Measurements from ENCODE around the gene SGPP2. TPM values are rescaled to one million over a fixed set of nuclear protein-coding genes. Genes with fewer than 3 reads are reported as not detected.

Gene SGPP2, protein sequence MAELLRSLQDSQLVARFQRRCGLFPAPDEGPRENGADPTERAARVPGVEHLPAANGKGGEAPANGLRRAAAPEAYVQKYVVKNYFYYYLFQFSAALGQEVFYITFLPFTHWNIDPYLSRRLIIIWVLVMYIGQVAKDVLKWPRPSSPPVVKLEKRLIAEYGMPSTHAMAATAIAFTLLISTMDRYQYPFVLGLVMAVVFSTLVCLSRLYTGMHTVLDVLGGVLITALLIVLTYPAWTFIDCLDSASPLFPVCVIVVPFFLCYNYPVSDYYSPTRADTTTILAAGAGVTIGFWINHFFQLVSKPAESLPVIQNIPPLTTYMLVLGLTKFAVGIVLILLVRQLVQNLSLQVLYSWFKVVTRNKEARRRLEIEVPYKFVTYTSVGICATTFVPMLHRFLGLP
- 10 to 100 TPM; 27.3 to 65.6 (median 49.0) TPM for total RNA-seq

GRCh38 chr2:222424276-222424728 is at the start of gene SGPP2:
Gene SGPP2 (plus strand): TSS chr2:222424543. CDS start chr2:222424603, 60 bp downstream.
- peaks cover 38% of the 10 kb centered on the region for H3K27me3 ChIP-seq

DNA sequence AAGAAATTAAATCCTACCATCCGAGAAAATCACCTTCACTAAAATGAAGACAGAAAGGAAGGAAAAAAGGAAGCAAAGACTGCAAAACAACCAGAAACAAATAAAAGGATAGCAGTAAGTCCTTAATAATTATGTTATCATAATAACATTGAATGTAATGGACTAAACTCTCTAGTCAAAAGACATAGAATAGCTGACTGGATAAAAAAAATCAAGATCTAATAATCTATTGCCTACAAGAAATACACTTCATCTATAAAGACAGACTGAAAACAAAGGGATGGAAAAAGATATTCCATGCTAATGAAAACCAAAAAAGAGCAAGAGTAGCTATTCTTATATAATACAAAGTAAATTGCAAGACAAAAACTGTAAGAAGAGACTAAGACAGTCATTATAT is 48.5 kb upstream of the SGPP2 start:
- WGBS, result 88% methylated on average over 1 of the region's 1 CpG

More at GRCh38 chr2:222424276-222424728, at the start of gene SGPP2:
- no peaks in the 10 kb centered on the region for H3K36me3 ChIP-seq
- no peak for DNase-seq (ENCODE audit: low spot score in 2 of 2)
- H3K9me3 ChIP-seq, result no peaks in the 10 kb centered on the region
- peaks cover 30% of the 10 kb centered on the region for H3K4me1 ChIP-seq
- peak within 1 kb of the TSS; percentile 87 for H3K27ac ChIP-seq
- peak within 1 kb of the TSS; percentile 67 for H3K4me3 ChIP-seq
- TF ChIP-seq CTCF (IDR thresholded peaks at IDR 0.05) (no peak), EP300 (IDR thresholded peaks at IDR 0.05) (no peak), POLR2A (IDR thresholded peaks at IDR 0.05) (no peak), POLR2AphosphoS5 (IDR thresholded peaks at IDR 0.05) (no peak)
- 9% methylated on average over 17 of the region's 61 CpGs for WGBS

GRCh38 chr2:222380456-222380855 is 43.9 kb upstream of the SGPP2 start:
- no peak for TF ChIP-seq POLR2AphosphoS5 (IDR thresholded peaks at IDR 0.05)
- no peak for TF ChIP-seq CTCF (IDR thresholded peaks at IDR 0.05)
- TF ChIP-seq POLR2A (IDR thresholded peaks at IDR 0.05), result no peak
- no peak overlapping the region for H3K27ac ChIP-seq
- H3K36me3 ChIP-seq, result no peaks in the 10 kb centered on the region
- 90% methylated on average over 2 of the region's 2 CpGs for WGBS
- H3K9me3 ChIP-seq, result no peaks in the 10 kb centered on the region
- no peaks in the 10 kb centered on the region for H3K4me1 ChIP-seq
- no peak overlapping the region for H3K4me3 ChIP-seq
- DNase-seq (ENCODE audit: low spot score in 2 of 2), result no peak
- H3K27me3 ChIP-seq, result no peaks in the 10 kb centered on the region

More for the DNA sequence above, 48.5 kb upstream of the SGPP2 start:
- Histone ChIP-seq H3K27ac (no peak overlapping the region), H3K4me1 (no peaks in the 10 kb centered on the region), H3K4me3 (no peak overlapping the region), H3K9me3 (no peaks in the 10 kb centered on the region), H3K27me3 (no peaks in the 10 kb centered on the region), H3K36me3 (no peaks in the 10 kb centered on the region)
- TF ChIP-seq EP300 (IDR thresholded peaks at IDR 0.05), result no peak
- TF ChIP-seq CTCF (IDR thresholded peaks at IDR 0.05), result no peak
- no peak for TF ChIP-seq POLR2AphosphoS5 (IDR thresholded peaks at IDR 0.05)
- no peak for TF ChIP-seq POLR2A (IDR thresholded peaks at IDR 0.05)
- DNase-seq (ENCODE audit: low spot score in 2 of 2), result no peak

- 77% methylated on average over 3 of the region's 3 CpGs for WGBS
- DNase-seq (ENCODE audit: low spot score in 2 of 2), result no peak
- no peak overlapping the region for H3K4me3 ChIP-seq
- no peaks in the 10 kb centered on the region for H3K27me3 ChIP-seq
- H3K36me3 ChIP-seq, result no peaks in the 10 kb centered on the region
- H3K9me3 ChIP-seq, result no peaks in the 10 kb centered on the region
- TF ChIP-seq CTCF (IDR thresholded peaks at IDR 0.05) (no peak), POLR2AphosphoS5 (IDR thresholded peaks at IDR 0.05) (no peak), EP300 (IDR thresholded peaks at IDR 0.05) (no peak), POLR2A (IDR thresholded peaks at IDR 0.05) (no peak)
- H3K27ac ChIP-seq, result no peak overlapping the region
- no peaks in the 10 kb centered on the region for H3K4me1 ChIP-seq
Observed at GRCh38 chr2:222381566-222381965, 42.8 kb upstream of the SGPP2 start.

DNA sequence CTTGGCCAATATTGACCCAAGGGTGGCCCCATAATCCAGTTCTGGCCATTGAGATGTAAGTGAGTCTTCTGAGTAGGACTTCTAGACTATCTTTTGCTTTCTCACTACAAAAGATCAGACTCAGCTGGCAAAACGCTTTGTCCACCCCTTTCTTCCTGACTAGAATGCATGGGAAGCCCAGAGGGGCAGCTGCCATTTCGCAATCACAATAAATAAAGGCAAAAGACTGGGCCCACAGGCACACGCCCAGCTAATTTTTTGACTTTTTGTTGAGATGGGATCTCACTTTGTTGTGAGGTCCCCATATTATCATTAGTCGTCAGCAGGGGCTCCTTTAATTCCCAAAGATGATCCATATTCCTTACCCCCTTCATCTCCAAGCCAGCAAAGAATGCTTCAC is 41.1 kb upstream of the SGPP2 start:
- no peak for TF ChIP-seq CTCF (IDR thresholded peaks at IDR 0.05)
- no peak for TF ChIP-seq EP300 (IDR thresholded peaks at IDR 0.05)
- no peak for TF ChIP-seq POLR2AphosphoS5 (IDR thresholded peaks at IDR 0.05)
- TF ChIP-seq POLR2A (IDR thresholded peaks at IDR 0.05), result no peak
- Histone ChIP-seq H3K9me3 (no peaks in the 10 kb centered on the region), H3K27me3 (no peaks in the 10 kb centered on the region), H3K4me1 (no peaks in the 10 kb centered on the region), H3K36me3 (no peaks in the 10 kb centered on the region), H3K4me3 (no peak overlapping the region), H3K27ac (no peak overlapping the region)
- WGBS, result 83% methylated on average over 4 of the region's 4 CpGs
- no peak for DNase-seq (ENCODE audit: low spot score in 2 of 2)
